GM18909 (cell line): ENCODE data around the gene HIBCH.

Experiments used
- ATAC-seq: cut with Tn5 transposase; IDR thresholded peaks from one replicate; pipeline ENCODE4 v1.9.1; 2021; ENCODE audit warnings: mild to moderate bottlenecking; ENCODE audit not compliant: unreplicated experiment, poor library complexity

HIBCH gene

GRCh38 chr2:190169221-190170072, 150.2 kb downstream of the HIBCH start:
- ATAC-seq, result no peak

DNA sequence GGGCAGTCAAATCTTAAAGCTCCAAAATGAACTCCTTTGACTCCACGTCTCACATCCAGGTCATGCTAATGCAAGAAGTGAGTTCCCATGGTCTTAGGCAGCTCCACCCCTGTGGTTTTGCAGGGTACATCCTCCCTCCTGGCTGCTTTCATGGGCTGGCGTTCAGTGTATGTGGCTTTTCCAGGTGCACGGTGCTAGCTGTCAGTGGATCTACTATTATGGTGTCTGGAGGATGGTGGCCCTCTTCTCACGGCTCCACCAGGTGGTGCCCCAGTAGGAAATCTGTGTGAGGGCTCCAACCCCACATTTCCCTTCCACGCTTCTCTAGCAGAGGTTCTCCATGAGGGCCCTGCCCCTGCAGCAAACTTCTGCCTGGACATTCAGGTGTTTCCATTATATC, 151.9 kb downstream of the HIBCH start:
- ATAC-seq, result no peak

GRCh38 chr2:190165491-190165890, 154.1 kb downstream of the HIBCH start:
- ATAC-seq, result no peak

DNA sequence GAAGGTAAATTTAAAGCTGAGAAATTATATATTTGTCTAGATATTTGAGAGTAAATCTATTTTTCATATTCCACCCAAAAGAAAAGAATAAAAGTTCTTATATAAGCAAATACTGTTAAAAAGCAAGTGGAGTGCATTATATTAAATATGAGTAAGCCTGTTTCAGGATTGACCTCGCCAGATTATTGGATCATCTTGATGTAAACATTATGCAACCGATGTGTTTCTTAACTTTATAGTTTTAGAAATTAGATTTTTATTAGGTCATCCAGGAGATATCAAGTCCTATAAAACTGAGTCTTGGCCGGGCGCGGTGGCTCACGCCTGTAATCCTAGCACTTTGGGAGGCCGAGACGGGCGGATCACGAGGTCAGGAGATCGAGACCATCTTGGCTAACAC, 156.8 kb downstream of the HIBCH start:
- no peak for ATAC-seq

DNA sequence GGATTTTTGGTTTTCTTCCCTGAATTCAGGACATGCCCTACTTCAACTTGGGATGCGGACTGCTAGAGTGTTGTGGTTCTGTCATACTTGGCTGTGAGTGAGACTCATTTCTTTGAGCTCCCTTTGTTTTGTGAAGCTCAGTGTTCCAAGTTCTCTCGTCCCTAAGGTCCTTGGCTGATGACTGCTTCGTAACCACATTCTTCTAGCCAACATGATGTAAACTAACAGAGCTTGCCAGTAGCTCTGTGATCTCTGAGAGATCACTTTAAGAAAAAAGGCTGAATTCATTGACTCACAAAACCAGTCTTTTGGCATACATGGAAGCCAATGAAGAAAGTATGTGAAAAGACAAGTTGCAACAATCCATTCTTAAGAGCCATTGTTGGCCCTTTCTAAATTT, 160.2 kb downstream of the HIBCH start:
- no peak for ATAC-seq

GRCh38 chr2:190158798-190159434, 160.7 kb downstream of the HIBCH start:
- ATAC-seq, result no peak

DNA sequence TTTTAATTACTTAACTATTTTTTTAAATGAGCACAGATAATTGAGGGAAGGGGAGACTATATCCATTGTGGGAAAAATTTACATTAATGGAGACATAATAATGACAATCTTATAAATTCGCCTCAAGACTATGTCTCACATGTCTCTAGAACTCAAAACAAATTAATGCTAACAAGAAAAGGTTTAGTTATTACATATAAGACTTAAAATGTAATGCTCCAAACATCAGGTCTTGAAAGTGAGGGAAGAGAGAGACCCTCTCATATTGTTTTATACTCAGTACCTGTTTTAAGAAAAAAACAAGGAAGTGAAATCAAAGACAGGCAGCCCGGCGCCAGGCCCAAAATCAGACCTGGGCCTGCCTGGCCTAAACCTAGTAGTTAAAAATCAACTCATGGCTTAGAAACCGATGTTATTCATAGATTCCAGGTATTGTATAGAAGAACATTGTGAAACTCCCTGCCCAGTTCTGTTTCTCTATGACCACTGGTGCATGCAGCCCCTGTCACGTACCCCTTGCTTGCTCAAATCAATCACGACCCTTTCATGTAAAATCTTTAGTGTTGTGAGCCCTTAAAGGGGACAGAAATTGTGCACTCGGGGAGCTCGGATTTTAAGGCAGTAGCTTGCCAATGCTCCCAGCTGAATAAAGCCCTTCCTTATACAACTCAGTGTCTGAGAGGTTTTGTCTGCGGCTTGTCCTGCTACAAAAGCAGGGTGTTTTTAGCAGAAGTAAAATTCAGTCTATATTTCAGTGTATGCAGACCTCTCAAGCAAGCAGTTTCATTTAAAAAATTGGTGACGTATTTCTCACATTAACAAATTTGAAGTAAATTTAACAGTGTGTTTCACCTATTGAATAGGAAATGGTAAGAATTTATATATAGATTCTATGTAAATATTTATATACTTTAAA, 161.8 kb downstream of the HIBCH start:
- ATAC-seq, result peak; percentile 52

GRCh38 chr2:190156530-190157212, 163.0 kb downstream of the HIBCH start:
- peak; percentile 51 for ATAC-seq
